GM12801 (cell line): Measurements from ENCODE around the gene SNTN.

Experiments
- TF ChIP-seq, protein P1 (sequence below): IDR thresholded peaks from one replicate; pipeline ENCODE4 v1.5.1; 2011; ENCODE audit warnings: control low read depth; ENCODE audit not compliant: insufficient read length; ENCODE audit errors: extremely low read depth

Gene SNTN

DNA sequence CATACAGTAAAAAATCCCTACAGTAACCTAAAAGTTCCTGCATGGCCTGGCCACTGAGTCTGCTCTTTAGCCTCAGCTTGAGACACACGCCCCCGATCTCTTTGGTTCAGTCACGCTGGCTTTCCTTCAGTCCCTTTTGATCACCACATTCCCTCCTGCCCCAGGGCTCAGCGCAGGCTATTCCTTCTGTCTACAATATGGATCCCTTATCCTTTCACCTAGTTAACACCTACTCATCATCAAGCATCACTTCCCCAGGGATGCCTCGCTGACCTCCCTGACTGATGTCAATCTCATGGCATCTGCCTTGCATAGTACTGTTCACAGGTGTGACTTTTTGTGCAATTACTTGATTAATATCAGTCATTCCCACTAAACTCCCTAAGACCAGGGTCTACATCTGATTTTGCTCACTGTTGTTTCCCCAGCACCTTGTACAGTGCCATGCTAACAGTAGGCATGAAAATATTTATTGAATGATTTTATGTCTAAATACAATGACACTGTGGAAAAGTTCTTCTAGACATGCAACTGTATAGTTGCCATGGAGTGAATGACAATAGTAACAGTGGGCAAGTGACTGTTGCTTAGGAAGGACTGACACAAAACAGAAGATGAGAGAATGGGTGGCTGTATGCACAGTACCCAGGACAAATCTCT, at the start of gene SNTN:
SNTN (plus strand) TSS at position 610 of the 660 bp plus-strand sequence; CDS start at position 623, 13 bp downstream.
- TF ChIP-seq, protein P1, sequence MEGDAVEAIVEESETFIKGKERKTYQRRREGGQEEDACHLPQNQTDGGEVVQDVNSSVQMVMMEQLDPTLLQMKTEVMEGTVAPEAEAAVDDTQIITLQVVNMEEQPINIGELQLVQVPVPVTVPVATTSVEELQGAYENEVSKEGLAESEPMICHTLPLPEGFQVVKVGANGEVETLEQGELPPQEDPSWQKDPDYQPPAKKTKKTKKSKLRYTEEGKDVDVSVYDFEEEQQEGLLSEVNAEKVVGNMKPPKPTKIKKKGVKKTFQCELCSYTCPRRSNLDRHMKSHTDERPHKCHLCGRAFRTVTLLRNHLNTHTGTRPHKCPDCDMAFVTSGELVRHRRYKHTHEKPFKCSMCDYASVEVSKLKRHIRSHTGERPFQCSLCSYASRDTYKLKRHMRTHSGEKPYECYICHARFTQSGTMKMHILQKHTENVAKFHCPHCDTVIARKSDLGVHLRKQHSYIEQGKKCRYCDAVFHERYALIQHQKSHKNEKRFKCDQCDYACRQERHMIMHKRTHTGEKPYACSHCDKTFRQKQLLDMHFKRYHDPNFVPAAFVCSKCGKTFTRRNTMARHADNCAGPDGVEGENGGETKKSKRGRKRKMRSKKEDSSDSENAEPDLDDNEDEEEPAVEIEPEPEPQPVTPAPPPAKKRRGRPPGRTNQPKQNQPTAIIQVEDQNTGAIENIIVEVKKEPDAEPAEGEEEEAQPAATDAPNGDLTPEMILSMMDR = no peak

DNA sequence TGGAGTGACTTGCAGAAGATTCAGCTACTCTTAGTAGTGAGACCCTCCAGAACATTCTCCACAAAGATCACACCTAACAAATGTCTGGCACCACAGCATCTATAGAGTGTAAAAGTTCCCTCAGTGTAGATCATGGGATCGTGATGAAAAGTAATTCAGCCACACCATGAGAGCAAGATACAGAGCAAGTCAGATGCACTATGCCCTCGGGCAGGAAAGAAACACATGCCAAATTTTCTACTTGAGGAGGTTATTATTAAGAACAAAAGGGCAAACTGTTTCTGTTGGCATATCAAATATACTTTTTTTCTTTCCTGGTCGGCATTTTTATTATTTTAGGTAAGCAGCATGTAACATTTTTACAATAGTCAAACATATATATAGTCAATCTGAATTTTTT, 44.8 kb upstream of the SNTN start:
- TF ChIP-seq, protein P1 = no peak

DNA sequence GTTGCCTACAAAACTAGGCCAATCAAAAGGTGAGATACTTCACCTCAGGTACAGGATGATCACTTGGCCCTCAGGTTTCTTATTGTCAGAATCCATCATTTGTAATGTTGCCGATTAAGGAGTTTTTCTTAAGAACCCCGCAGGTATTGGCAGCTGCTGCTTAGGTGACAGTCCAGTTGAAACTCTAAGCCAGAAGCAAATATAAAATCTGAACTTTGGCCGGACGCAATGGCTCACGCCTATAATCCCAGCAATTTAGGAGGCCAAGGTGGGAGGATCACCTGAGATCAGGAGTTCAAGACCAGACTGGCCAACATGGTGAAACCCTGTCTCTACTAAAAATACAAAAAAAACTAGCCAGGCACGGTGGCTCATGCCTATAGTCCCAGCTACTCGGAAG, 43.1 kb upstream of the SNTN start:
- TF ChIP-seq, protein P1 = no peak

DNA sequence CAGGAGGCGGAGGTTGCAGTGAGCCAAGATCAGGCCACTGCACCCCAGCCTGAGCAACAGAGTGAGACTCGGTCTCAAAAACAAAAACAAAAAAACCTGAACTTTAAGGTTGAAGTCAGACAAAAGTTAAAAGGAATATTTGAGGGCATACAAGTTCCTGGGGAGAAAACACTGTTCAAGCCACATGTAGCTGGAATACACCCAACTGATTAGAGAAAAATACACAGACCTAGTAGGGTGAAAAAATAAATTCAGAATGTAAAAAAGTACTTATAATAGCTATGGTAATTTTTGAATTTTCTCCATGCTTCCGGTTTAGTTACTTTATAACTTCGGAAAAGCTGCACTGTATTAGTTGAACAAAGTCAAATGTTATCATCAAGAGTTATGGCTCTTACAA, 42.6 kb upstream of the SNTN start:
- TF ChIP-seq, protein P1 = no peak

DNA sequence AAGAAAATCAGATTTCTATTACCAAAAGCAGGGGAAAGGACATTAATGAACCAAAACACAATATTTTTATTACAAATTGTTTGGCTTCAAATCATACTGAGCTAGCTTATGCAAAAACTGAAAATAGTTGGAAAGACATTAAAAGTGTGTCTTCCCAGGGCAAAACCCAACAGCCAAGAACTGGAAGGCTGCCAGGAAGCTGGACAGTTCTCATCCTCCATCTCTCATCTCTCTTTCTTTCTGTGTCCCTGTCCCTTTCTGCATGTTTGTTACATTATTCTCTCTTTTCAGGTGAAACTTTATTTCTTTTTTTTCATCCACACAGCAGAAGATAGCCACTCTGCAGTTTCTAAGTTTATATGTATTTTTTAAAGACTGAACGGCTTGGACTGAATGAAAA, 41.1 kb upstream of the SNTN start:
- TF ChIP-seq, protein P1 = no peak

DNA sequence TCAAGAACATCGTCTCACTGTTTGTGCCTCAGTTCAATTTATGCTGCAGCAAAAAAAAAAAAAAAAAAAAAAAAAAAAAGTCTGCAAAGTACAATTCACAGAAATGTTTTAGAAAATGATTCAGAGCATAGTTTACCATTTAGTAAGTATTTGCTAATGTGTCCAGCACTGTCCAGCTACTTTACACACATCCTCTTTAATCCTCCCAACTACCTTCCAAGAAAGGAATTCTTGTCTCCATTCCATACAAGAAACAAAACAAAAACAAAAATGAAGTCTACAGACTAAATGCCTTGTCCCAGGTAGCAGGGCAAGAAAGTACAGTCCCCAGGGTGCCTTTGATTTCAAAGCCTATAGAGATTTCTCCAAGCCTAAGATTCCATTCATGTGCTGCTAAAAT, 38.9 kb upstream of the SNTN start:
- TF ChIP-seq, protein P1 = no peak

DNA sequence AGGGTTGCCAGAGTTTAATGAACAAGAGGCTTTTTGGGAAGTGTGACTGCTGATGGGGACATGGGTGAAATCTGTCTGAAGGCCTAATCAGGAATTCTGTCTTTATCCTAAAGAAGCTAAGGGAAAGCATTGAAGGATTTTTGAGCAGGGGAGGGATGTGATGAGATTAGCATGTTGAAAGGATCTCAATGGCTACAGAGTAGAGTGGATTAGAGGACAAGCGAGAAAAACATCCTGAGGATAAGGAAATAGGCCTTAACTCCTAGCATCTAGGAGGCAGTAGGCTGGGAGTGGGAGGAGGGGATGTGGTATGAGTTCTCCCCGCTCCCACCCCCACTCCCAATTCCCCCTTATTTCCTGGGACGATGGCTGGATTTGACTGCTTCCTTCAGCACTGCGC, 35.1 kb upstream of the SNTN start:
- TF ChIP-seq, protein P1 = no peak
